ENCODE results near the gene KIFC3.
A peak's percentile ranks its signal among the peaks of the same experiment; 100 is the strongest.
"Not testable (repeated sequence)": the region's sequence is repeated elsewhere in the genome, so short reads cannot be mapped to it uniquely, and the experiment has no call there.

KIFC3 gene

GRCh38 chr16:57802341-57803133 lies at the start of gene KIFC3:
KIFC3 (minus strand) TSS chr16:57802491; CDS start chr16:57798243, 4,248 bp downstream.
- DNase-seq (ENCODE audit: low read depth, low spot score), result no peak

GRCh38 chr16:57848181-57848580 lies 45.9 kb upstream of the KIFC3 start:
- DNase-seq (ENCODE audit: low read depth, low spot score), result no peak

GRCh38 chr16:57846931-57847330 lies 44.6 kb upstream of the KIFC3 start:
- not testable (repeated sequence) for DNase-seq (ENCODE audit: low read depth, low spot score)

GRCh38 chr16:57846078-57846697 lies 43.9 kb upstream of the KIFC3 start:
- no peak for DNase-seq (ENCODE audit: low read depth, low spot score)

- DNase-seq (ENCODE audit: low read depth, low spot score), result no peak
Observed at GRCh38 chr16:57845115-57845514, 42.8 kb upstream of the KIFC3 start.

- no peak for DNase-seq (ENCODE audit: low read depth, low spot score)
Observed at GRCh38 chr16:57844416-57845030, 42.2 kb upstream of the KIFC3 start.

GRCh38 chr16:57843400-57843799 lies 41.1 kb upstream of the KIFC3 start:
- DNase-seq (ENCODE audit: low read depth, low spot score), result no peak

GRCh38 chr16:57842601-57843000 lies 40.3 kb upstream of the KIFC3 start:
- no peak for DNase-seq (ENCODE audit: low read depth, low spot score)

- no peak for DNase-seq (ENCODE audit: low read depth, low spot score)
Observed at GRCh38 chr16:57840833-57841232, 38.5 kb upstream of the KIFC3 start.

GRCh38 chr16:57838161-57838560 lies 35.9 kb upstream of the KIFC3 start:
- DNase-seq (ENCODE audit: low read depth, low spot score), result no peak

GRCh38 chr16:57837305-57838125 lies 35.2 kb upstream of the KIFC3 start:
- DNase-seq (ENCODE audit: low read depth, low spot score), result no peak

- not testable (repeated sequence) for DNase-seq (ENCODE audit: low read depth, low spot score)
Observed at GRCh38 chr16:57835439-57835838, 33.1 kb upstream of the KIFC3 start.

- no peak for DNase-seq (ENCODE audit: low read depth, low spot score)
Observed at GRCh38 chr16:57834936-57835335, 32.6 kb upstream of the KIFC3 start.

GRCh38 chr16:57830890-57831484 lies 28.7 kb upstream of the KIFC3 start:
- peak; percentile 60 for DNase-seq (ENCODE audit: low read depth, low spot score)

GRCh38 chr16:57829969-57830360 lies 27.7 kb upstream of the KIFC3 start:
- no peak for DNase-seq (ENCODE audit: low read depth, low spot score)

- DNase-seq (ENCODE audit: low read depth, low spot score), result no peak
Observed at GRCh38 chr16:57828272-57829161, 26.2 kb upstream of the KIFC3 start.

- DNase-seq (ENCODE audit: low read depth, low spot score), result no peak
Observed at GRCh38 chr16:57826706-57827625, 24.7 kb upstream of the KIFC3 start.

GRCh38 chr16:57826052-57826451 lies 23.8 kb upstream of the KIFC3 start:
- DNase-seq (ENCODE audit: low read depth, low spot score), result no peak

- DNase-seq (ENCODE audit: low read depth, low spot score), result no peak
Observed at GRCh38 chr16:57825298-57826044, 23.2 kb upstream of the KIFC3 start.

Measured in smooth muscle cell of the brain vasculature (primary cell).